NCI-H1436 (cell line): ENCODE data around the gene KRTAP12-2.
"Not testable (repeated sequence)": the region's sequence is repeated elsewhere in the genome, so short reads cannot be mapped to it uniquely, and the experiment has no call there.

Experiments
- DNase-seq: peaks from one replicate; lab custom pipeline; 2025; lab: John Stamatoyannopoulos, UW

Gene KRTAP12-2

DNA sequence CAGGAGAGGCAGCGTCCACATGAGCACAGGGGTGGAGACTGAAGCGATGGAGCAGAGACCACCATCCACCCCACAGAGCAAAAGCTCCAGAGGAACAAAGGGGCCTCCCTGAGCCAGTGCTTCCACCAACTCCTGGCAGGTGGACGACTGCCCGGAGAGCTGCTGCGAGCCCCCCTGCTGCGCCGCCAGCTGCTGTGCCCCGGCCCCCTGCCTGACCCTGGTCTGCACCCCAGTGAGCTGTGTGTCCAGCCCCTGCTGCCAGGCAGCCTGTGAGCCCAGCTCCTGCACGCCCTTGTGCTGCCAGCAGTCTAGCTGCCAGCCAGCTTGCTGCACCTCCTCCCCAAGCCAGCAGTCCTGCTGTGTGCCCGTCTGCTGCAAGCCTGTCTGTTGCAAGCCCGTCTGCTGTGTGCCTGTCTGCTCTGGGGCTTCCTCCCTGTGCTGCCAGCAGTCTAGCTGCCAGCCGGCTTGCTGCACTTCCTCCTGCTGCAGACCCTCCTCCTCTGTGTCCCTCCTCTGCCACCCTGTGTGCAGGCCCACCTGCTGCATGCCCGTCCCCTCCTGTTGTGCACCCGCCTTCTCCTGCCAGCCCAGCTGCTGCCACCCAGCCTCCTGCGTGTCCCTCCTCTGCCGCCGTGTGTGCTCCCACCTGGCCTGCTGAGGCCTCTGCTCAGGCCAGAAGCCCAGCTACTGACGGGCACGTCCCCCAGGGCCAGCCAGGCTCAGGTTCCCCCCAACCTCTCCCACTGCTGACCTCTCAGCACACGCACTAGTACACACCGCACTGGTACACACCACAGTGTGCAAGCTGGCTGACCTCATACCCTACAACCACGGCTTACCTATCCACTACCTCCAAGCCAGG, 35.6 kb upstream of the KRTAP12-2 start:
- DNase-seq: no peak

DNA sequence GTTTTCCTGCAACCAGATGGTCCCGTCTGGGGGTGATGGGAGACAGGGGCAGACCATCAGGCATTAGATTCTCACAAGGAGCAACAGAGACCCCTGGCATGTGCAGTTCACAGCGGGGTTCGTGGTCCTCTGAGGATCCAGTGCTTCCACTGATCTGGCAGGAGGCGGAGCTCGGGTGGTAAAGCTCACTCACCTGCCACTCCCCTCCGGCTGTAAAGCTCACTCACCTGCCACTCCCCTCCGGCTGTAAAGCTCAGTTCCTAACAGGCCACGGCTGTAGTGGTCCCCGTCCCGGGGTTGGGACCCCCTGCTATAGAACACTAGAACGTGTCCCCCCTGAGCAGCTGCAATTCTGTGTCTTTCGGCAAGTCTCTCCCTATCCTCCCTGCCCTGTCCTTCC, 34.8 kb upstream of the KRTAP12-2 start:
- no peak for DNase-seq

DNA sequence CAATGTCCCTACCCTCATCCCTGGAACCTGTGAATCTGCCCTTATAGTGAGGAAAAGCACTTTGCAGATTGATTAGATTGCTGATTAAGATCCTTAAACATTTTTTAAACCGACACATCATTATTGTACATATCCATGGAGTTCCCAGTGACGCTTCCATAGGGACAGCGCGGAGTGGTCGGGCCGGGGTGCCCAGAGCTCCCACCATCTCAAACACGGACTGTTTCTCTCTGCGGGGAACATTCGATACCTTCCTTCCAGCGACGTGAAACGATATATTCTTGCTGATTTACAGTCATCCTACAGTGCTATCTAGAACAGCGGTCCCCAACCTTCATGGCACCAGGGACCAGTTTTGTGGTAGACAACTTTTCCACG, 34.3 kb upstream of the KRTAP12-2 start:
- DNase-seq: no peak

DNA sequence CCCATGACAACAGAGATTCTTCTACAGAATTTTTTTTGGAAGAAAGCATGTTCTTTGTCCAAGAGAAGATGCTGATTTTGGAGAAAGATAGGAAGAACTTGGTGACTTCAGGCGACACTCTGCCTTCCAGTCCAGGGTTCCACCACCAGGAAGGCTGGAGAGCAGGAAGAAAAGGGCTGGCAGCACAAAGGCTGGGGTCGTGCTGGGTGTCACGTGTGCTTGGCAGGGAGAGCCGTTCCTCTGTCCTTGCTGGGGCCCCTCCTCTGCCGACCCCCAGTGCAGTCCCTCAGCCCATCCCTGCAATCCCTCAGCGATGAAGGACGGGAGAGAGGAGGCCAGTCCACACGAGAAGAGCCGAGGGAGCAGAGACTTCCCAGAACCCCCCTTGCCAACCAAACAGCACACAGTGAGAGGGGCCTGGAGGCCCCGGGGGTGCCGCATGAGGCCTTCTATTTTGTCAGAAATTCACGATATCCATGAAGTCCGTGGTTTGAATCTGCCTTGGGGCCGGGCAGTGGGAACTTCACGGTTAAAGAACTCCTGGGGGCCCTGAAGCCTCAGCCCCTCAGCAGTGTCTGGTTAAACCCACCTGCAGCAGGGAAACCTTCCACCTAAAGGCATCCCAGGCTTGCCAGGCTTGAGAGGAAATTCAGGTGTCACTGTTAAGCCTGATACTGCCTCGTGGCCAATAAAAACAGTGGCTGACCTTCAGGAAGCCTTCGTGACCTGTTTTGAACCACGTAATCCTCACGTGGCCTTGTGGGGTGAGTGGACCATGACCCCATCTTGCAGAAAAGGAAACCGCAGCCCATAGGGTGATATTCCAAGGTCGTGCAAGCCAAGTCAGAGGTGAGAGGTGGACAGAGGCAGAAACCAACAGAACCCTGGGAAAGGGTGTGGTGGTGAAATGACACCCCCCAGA, 33.6 kb upstream of the KRTAP12-2 start:
- DNase-seq: no peak

DNA sequence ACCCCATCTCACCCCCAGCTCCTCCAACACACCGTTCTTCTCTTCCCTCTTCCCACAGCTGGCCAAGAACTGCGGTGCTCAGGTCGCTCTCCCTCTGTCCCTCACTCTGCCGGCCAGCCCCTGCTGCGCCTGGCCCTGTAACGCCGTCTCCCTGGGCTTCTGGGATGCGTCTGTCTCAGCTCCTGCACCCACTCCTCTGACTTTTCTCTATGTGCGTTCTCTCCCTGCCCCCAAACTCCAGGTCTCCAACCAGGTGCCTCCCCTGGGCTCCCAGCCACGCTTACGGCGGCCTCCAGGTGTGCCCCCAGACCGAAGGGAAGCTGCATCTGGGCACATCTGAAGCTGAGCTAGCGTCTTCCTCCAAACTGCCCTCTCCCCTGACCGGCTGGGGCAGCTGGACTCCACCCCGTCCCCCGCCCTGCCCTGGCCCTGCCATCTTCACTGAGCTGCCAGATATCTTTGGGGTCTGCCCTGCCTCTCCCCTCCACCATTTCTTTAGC, 32.8 kb upstream of the KRTAP12-2 start:
- DNase-seq: no peak

DNA sequence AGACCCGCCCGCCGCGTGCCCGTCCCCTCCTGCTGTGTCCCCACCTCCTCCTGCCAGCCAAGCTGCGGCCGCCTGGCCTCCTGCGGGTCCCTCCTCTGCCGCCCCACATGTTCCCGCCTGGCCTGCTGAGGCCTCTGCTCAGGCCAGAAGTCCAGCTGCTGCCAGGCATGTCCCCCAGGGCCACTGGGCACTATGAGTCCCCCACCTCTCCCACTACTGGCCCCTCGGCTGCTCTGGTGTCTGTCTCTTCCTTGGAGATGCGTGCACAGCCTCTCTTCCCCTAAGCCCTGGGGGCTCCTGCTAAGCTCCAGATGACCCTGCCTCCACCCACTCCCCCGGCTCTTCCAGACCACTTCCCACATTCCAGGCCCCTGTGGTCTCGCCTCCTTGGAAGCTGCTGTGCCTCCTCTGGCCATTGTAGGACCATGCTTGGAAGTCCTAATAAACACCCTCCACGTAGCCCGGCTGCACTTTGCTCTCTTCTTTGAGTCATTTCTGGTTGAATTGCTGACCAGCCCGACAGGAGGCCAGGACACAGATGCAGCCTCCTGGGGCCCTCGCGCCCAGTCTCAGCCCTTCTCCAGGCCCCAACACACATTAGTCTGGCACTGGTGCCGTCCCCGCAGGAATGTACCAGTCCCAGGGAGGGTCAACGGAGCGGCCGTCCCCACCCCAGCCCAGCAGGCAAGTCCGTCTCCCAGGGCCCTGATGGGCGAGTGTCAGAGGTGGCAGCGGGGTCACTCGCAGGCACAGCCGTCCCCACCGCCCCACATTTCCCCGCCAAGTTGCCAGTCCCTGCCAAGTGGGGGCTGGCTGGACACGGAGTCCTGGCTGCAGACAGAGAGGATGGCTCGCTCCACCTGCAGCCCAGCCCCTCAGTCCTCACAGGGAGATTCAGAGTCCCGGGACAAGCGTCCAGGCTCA, 31.3 kb upstream of the KRTAP12-2 start:
- DNase-seq: no peak

DNA sequence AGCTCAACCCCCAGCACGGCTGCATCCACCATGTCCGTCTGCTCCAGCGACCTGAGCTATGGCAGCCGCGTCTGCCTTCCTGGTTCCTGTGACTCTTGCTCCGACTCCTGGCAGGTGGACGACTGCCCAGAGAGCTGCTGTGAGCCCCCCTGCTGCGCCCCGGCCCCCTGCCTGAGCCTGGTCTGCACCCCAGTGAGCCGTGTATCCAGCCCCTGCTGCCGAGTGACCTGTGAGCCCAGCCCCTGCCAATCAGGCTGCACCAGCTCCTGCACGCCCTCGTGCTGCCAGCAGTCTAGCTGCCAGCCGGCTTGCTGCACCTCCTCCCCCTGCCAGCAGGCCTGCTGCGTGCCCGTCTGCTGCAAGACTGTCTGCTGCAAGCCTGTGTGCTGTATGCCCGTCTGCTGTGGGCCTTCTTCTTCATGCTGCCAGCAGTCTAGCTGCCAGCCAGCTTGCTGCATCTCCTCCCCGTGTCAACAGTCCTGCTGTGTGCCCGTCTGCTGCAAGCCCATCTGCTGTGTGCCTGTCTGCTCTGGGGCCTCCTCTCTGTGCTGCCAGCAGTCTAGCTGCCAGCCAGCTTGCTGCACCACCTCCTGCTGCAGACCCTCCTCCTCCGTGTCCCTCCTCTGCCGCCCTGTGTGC, 30.6 kb upstream of the KRTAP12-2 start, which contains the start of gene KRTAP10-12:
KRTAP10-12 (plus strand) TSS at position 1 of the 639 bp plus-strand sequence; CDS start at position 31, 30 bp downstream.
- DNase-seq: not testable (repeated sequence)

DNA sequence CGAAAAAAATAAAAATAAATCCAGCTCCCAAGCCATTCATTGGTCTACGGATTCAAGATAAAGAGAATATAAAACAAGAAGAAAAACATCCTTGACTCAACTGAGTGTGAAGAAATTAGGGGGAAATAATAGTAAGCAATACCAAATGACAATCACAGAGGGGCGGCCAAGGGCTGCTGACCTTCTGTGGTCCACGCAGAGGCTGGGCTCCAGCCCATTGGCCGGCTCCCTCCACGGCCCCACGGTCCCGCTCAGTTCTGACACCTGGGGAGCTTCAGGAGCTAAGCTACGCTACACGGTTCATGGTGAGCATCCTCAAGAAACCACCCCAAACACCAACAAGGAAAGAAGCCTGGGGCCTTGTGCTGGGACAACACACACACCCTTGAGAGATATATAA, 29.8 kb upstream of the KRTAP12-2 start:
- no peak for DNase-seq

DNA sequence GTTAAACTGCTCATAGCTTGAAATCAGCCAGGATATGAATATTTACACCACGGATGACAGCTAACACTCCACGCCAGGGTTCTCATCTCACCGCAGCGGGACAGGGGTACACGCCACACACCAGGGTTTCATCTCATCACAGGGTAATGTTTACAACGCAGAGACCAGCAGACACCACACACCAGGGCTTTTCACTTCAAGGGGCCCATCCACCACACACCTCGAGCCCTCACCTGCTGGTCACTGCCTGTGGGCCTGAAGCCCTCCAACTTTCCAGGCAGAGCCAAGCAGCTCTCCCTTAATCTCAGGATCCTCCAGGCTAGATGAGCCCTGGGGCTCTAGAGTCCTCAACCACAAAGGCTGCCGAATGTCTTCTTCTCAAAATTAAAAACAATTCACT, 28.9 kb upstream of the KRTAP12-2 start:
- no peak for DNase-seq

DNA sequence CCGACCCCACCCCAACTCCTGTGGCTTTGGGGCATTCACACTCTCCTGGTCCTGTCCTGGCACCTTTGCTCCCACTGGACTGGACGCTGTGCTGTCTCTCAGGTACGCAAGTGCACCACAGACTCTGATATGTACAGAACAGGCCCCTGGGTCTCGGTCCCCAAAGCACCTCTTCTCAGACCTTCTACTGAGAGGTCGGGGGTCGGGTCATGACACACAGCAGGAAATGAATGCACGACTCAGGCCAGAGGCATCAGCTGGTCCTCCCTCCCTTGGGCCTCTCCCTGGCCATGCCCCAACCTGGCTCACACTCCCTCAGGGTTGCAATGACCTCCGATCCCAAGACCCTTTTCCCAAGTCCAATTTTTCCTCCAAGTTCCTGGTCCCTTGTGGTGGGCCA, 28.5 kb upstream of the KRTAP12-2 start:
- no peak for DNase-seq

DNA sequence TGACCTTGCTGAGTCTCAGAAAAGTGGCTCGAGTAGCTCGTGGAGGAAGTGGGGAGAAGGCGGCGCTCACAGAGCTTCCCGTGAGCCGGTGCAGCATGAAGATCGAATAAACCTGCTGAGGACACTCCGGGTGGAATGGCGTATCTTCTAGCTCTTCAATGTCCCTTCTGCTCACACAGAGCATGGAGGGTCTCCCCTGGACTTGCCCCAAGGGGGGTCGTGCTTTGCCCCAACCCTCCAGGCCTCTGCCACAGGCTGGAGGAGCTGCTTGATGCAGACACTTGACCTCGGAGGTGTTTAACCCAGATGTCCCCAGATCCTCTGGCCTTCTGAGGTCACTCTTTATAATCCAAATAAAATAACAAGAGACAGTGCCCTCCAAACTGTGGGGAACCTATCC, 28.0 kb upstream of the KRTAP12-2 start:
- DNase-seq: no peak

DNA sequence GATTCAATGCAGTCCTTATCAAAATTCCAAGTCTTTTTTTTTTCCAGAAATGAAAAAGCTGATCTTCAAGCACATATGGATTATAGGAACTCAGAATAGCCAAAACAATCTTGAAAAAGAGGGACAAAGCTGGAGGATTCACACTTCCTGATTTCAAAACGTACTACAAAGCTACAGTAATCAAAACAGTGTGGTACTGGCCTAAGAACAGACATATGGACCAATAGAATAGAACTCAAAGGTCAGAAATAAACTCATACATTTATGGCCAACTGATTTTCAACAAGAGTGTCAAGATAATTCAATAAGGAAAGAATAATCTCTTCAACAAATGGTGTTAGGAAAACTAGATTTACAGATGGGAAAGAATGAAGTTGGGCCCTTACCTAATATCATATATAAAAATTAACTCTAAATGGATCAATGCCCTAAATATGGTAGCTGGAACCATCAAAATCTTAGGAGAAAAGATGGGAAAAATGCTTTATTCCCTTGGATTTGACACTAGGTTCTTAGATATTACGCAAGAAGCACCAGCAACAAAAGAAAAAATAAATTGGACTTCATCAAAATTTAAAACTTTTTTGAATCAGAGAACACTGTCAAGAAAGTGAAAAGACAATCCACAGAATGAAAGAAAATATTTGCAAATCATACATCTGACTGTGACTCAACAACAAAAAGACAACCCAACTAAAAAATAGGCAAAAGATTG, 26.2 kb upstream of the KRTAP12-2 start:
- no peak for DNase-seq

DNA sequence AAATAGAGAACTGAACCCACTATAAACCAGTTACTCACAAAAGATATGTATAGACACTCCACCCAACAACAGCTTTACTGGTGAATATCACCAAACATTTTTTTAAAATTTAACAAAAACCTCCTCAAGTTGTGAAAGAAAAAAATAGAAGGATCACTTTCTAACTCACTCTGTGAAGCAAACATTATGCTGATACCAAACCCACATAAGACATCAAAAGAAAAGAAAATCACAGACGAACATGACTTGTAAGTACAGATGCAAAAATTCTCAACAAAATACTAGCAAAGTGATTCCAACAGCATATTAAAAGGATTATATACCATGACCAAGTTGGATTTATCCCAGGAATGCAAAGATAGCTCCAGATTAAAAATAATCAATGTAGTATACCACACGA, 25.0 kb upstream of the KRTAP12-2 start:
- DNase-seq: no peak

DNA sequence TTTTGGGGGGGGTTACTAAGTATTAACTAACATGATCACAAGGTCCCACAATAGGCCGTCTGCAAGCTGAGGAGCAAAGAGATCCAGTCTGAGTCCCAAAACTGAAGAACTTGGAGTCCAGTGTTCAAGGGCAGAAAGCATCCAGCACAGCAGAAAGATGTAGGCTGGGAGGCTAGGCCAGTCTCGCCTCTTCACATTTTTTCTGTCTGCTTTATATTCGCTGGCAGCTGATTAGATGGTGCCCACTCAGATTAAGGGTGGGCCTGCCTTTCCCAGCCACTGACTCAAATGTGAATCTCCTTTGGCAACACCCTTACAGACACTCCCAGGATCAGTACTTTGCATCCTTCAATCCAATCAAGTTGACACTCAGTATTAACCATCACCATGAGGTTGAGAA, 23.0 kb upstream of the KRTAP12-2 start:
- not testable (repeated sequence) for DNase-seq

DNA sequence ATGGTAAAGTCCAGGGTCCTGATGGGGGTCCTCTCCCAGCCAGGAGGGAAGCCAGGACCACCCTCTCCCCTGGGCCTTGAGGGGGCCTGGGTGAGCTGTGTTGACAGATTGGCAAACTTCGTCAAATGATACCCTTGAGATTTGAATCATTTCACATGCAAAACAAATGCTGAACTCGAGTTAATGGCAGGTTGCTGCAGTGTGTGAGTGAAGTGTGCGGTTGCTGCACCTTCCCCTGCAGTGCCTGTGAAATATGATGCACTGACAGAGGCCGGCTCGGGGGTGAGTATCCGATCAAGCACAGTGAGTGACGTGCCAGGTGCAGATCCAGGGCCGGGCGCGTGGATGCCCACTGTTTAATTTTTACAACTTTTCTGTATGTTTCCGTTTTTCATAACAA, 20.9 kb upstream of the KRTAP12-2 start:
- peak; percentile 77 for DNase-seq

DNA sequence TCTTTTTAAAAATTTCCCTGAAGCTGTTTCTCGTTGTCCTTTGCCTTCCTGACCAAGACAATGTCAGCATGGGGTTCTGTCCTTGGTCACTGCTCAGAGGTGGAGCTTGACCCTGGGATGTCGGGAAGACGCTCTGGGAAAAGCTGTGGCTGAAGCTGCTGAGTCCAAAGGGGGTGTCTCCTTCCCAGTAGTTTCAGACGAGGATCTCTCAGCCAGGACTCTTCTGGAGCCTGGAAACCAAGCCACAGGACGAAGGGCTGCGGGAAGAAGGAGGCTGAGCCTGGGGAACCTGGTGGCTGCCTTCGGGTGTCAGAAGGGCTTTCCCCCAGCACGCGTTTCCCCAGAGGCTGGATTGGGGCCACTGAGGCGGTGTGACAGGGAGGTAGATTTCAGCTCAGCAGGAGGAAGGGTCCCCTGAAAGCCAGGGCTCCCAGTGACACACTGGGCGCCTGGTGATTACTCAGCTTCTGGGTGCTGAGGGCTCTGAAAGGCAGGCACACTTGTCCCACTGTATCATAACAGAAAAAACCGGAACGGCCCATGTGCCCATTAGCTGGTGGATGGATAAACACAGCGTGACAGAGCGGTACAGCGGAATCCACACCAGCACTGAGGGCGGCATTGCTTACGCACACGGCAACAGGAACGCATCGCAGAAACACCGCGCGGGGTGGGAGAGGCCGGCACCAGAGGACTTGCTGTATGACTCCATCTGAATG, 20.3 kb upstream of the KRTAP12-2 start:
- no peak for DNase-seq

DNA sequence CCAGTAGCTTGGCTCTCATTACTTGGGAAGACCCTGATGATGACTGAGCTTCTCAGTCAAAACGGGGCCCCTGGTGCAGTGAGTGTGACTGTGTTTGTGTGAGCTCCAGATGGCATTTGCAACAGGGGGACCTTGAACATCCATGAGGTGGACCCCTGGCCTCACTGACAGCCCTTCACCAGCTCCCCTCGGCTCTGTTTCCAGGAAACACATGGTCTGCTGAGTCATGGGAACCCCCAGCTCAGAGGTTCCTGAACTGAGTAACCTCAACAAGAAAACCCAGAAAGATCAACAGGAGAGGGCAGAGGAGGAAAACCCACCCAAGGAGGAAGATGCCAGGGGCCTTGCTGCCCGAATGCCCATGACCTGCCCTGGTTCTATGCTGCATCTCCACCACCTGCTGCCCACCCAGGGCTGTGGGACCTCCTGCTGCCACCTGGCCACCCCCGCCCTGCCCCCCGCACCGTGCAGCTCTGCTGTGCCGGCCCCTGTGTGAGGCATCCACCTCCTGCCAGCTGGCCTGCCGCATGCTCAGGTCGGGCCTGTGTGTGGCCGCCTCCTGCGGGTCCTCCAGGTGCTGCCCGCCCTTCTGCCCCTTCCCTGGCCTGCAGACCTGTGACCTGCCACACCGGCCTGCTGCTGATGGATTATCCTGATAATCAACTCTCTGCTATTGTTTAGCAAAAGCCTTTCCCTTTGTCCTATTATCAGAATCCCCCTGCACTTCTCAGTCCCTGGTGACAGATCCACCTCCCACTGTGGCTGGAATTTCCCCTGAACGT, 19.5 kb upstream of the KRTAP12-2 start:
- no peak for DNase-seq

DNA sequence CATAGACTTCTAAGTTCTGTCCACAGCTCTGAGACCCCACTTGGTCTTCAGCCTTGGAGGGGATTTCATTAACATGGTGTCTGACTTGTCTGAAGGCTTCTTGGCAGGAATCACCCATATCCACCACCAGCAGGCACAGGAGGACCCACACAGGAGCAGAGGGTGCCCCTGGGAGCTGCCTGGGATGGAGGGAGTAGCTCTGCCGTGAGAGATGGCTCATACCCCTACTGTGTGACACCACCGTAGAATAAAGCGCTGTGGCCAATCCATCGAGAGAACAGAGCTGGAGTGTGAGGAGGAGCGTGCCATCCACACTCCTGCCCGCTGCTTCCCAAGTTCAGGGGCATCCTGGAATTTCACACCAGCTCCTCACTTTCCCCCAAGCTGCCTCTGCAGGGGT, 18.3 kb upstream of the KRTAP12-2 start:
- not testable (repeated sequence) for DNase-seq

DNA sequence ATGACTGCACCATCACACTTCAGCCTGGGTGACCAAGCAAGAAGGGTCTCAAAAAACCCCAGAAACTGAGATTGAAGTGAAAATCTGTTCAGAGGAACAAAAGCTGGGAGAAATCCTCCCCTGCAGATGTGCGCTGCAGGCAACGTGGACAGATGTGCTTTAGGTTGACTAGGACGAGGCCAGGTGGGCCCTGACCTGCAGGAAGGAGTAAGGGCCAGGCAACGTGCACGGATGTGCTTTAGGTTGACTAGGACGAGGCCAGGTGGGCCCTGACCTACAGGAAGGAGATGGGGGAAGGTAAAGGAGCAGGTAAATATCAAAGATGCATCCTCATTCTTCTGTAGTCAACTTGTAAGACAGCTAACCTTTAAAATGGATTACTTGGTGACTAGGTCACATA, 17.8 kb upstream of the KRTAP12-2 start:
- no peak for DNase-seq
